ENCODE data around the gene SPINK8. TPM values are rescaled to one million over a fixed set of nuclear protein-coding genes. Genes with fewer than 3 reads are reported as not detected.

Gene SPINK8
- total RNA-seq, 6 donors from 2014 or later = not detected

Small RNA genes within 50 kb of the gene (small RNA-seq; reads per million reads assigned to genes)
- gene MIR2115 = 0 to 0.43 (median 0.24) reads per million in 4 donors
- gene RF00019 = 0 reads per million in 4 donors
- 0 reads per million in 4 donors for gene RN7SL321P

Other genes with a start within 250 kb of the SPINK8 start
- 1 to 10 TPM in 2 of 6 donors, under 1 TPM in 2, not detected in 2; 0.30 to 1.5 (median 0.93) TPM for gene CDC25A, start 145.2 kb downstream of the SPINK8 start, total RNA-seq
- 10 to 100 TPM in 1 of 6 donors, 1 to 10 TPM in 3, not detected in 2; 1.6 to 15.4 (median 2.7) TPM for gene CAMP, start 110.2 kb downstream of the SPINK8 start, total RNA-seq
- gene ZNF589, start 92.6 kb downstream of the SPINK8 start, total RNA-seq = 10 to 100 TPM; 10.5 to 69.1 (median 21.9) TPM
- 10 to 100 TPM; 26.5 to 37.7 (median 31.4) TPM for gene NME6, start 32.3 kb downstream of the SPINK8 start, total RNA-seq
- not detected for gene FBXW12, start 38.6 kb upstream of the SPINK8 start, total RNA-seq
- 100 to 1,000 TPM in 4 of 6 donors, 10 to 100 TPM in 2; 91.2 to 588 (median 123) TPM for gene PLXNB1, start 96.4 kb upstream of the SPINK8 start, total RNA-seq
- gene CCDC51, start 106.5 kb upstream of the SPINK8 start, total RNA-seq = 10 to 100 TPM in 5 of 6 donors, 1 to 10 TPM in 1; 6.3 to 18.2 (median 13.2) TPM
- gene TMA7, start 106.6 kb upstream of the SPINK8 start, total RNA-seq = 100 to 1,000 TPM; 115 to 282 (median 163) TPM
- gene ATRIP, start 113.1 kb upstream of the SPINK8 start, total RNA-seq = 10 to 100 TPM in 1 of 6 donors, 1 to 10 TPM in 5; 5.1 to 10.5 (median 6.5) TPM
- 100 to 1,000 TPM in 4 of 6 donors, 10 to 100 TPM in 2; 67.1 to 228 (median 148) TPM for gene SHISA5, start 170.5 kb upstream of the SPINK8 start, total RNA-seq
- gene PFKFB4, start 223.1 kb upstream of the SPINK8 start, total RNA-seq = 10 to 100 TPM in 3 of 6 donors, 1 to 10 TPM in 3; 5.9 to 16.8 (median 9.8) TPM
- not detected for gene UCN2, start 230.1 kb upstream of the SPINK8 start, total RNA-seq

Data from upper lobe of left lung (tissue), 6 donors.